ENCODE results near the gene RGS11.

Gene RGS11

DNA sequence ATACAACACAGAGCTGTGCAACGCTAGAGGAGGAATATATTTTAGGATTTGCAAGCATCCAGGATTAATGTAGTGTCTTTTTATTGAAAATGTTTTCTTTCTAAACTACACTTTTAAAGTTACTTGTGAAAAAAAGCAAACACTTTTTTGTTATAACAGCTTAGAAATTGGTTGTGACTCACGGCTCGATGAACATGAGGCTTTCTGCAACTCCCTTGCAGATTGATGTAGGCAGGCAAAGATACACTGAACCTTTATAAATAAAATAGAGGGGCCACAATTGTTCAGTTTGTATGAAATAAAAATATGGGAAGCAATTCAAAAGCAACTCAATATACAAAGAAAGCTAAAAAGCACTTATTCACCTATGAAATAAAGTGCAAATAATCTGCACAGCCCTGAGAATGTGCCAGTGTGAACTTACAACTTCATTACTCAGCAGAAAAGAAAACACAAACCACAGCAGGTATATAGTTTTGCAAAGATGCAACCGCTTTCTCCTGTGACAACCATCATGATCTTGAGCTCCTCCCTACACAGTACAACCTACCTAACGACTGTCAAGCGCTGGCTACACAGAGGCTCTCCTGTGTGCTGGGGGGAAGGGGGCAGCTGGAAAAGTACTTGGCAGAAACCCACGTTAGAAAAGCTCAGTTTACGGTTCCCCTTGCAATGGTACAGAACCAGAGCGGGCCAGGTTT, 47.4 kb downstream of the RGS11 start:
- DNase-seq, result no peak

DNA sequence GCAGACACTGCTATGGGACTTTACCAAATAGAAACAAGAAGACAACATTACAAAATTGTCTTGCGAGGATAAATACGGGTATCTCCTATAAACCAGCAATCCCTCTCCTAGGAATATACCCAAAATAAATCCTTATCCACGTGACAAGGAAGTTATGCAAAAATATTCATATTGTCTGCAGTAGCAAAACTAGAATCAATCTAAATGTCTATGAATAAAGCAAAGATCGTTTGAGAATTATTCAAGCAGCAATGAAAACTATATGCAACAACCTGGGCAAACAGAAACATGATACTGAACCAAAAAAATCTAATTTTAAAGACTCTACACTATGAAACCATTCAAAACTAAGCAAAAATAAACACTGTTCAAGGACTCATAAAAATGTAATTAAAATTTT, 55.7 kb downstream of the RGS11 start:
- DNase-seq, result no peak
